NCI-H2196 (cell line): ENCODE measurements around the gene STX8.
A peak's percentile ranks its signal among the peaks of the same experiment; 100 is the strongest.
"Not testable (repeated sequence)": the region's sequence is repeated elsewhere in the genome, so short reads cannot be mapped to it uniquely, and the experiment has no call there.

Source experiments
- DNase-seq: peaks from one replicate; lab custom pipeline; 2025; ENCODE audit not compliant: unreplicated experiment; lab: John Stamatoyannopoulos, UW

The STX8 gene

GRCh38 chr17:9406046-9406606, 169.5 kb downstream of the STX8 start:
- no peak for DNase-seq

DNA sequence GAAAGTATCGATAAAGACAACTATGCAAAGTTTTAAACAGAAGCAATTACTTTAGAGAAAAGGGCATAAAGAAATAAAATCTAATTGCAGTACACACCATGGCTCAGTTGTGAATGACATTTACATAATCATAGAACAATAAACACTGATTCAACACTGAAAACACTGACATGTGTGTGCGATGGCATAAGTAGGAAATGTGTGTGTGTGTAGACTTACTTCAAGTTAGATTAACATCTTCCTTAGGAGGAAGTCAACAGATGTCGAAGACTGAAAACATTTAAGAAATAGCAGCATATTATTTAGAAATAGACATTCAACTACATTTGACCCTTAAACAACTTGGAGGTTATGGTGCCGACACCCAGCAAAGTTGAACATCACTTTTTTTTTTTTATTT, 172.4 kb downstream of the STX8 start:
- no peak for DNase-seq

DNA sequence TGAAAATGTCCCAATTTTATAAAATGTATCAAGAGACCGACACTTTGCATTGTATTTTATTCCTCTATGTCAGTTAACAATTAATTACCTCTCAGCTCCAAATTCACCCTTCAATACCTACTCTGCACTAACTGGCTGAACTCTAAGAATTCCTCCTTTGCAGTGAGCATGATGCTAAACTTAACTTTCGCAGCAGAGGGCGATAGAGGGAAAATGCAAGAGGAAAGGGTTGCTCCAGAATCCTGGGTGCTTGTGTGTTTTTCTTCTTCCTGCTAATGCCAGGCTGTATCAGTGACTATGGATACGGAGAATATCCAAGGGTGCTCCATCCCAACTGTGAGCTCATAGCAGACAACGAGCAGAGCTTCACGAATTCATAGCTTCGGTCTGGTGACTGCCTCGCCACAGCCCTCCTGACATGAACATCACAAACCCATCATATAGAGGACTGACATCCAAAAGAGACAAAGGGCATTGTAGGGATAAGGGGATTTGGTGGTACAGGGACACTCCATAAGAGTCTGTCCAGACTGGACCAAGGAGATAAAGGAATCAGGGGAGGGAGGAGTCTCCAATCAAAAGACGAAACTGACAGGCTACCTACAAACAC, 172.9 kb downstream of the STX8 start:
- peak; percentile 9 for DNase-seq

- no peak for DNase-seq
These were observed 174.2 kb downstream of the STX8 start for GRCh38 chr17:9401434-9401833.

DNA sequence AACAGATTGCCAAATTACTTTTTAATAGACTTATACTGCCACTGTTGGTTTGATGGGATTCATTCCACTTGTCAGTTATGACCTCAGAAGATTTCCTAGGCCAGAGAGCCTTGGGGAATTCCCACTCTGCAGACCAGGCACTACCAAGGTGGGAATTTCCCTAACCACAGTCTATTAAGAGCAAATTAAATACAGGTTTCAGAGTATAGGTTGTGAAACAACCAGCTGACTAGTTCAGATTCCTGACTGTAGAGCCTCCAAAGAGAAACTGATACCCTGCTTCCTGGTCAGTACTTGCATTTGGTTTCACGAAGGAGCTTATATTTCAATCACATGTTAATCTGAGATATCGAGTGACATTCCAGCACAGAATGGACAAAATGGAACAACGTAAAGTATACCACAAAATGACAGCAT, 186.5 kb downstream of the STX8 start:
- DNase-seq, result peak; percentile 14

DNA sequence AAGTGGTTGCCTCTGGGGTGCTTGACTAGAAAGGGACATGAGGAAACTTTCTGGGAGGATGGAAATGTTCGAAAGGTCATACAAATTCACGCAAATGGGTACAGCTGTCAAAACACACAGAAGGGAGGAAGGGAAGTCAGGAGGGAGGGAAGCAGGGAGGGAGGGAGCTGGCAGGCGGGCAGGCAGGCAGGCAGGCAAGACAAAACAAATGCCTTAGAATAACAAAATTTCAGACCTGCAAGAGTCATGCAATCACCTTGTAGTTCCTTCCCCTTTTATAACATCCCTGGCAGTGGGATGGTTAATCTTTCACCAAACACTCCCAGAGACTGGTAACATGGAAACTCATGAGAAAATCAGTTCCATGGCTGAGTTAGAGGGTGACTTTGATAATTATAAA, 189.2 kb downstream of the STX8 start:
- DNase-seq, result no peak

DNA sequence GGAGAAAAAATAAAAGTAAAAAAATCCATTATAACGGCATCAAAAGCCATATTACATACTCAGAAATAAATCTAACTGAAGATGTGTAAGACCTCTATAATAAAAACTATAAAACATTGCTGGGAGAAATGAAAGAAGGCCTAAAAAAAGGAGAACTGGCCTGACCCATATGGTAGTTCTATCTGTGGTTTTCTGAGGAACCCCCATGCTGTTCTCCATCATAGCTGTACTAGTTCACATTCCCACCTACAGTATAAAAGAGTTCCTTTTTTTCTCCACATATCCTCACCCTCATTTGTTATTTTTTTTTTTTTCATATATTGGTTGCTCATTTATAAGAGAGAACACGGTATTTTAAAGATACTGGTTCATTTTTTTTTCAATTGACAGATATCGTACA, 191.8 kb downstream of the STX8 start:
- DNase-seq, result no peak

- no peak for DNase-seq
These were observed 193.0 kb downstream of the STX8 start for GRCh38 chr17:9382626-9383025.

DNA sequence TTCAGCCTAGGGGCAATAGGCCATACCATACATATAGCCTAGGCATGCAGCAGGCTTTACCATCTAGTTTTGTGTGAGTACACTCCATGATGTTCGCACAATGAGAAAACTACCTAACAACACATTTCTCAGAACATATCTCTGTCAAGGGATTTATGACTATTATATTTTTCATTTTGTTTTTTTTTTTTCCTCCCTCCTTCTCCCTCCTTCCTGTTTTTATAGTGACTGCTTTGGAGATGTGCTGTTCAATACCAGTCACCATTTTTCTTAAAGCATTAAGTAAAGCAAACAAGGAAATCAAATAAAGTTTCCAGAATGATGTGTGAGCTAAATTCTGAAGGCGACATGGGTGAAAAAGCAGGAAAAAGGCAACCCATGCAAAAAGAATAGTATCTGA, 194.6 kb downstream of the STX8 start:
- no peak for DNase-seq

GRCh38 chr17:9380361-9380760, 195.3 kb downstream of the STX8 start:
- DNase-seq, result no peak

DNA sequence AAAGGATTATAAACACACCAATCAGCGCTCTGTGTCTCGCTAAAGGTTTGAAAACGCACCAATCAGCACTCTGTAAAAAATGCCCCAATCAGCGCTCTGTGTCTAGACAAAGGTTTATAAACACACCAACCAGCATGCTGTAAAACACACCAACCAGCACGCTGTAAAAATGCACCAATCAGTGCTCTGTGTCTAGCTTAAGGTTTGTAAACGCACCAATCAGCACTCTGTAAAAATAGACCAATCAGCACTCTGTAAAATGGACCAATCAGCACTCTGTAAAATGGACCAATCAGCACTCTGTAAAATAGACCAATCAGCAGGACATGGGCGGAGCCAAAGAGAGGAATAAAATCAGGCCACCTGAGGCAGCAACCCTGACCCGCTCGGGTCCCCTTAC, 199.4 kb downstream of the STX8 start:
- DNase-seq, result not testable (repeated sequence)

- no peak for DNase-seq
These were observed 204.6 kb downstream of the STX8 start for GRCh38 chr17:9371019-9371418.

- no peak for DNase-seq
These were observed 205.2 kb downstream of the STX8 start for GRCh38 chr17:9370467-9370866.

- no peak for DNase-seq
These were observed 207.0 kb downstream of the STX8 start for GRCh38 chr17:9368631-9369030.

DNA sequence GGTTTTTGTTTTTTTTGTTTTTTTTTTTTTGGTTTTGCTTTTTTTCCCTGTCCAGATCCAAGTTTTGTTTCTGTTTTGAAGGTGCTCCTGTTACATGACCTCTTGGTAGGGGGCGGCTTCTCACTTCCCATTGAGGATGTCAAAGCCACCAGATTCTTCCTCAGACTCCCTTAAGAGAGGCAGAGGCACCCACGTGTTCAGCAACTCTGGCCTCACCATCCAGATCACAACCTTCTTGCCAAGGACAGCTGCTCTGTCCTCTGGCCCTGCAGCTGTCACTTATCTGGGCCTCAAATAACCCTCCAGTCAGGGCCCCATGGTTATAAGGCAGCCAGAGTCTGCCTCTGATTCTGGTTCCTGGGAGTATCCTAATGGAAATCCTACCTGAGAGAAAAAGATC, 208.5 kb downstream of the STX8 start:
- no peak for DNase-seq

DNA sequence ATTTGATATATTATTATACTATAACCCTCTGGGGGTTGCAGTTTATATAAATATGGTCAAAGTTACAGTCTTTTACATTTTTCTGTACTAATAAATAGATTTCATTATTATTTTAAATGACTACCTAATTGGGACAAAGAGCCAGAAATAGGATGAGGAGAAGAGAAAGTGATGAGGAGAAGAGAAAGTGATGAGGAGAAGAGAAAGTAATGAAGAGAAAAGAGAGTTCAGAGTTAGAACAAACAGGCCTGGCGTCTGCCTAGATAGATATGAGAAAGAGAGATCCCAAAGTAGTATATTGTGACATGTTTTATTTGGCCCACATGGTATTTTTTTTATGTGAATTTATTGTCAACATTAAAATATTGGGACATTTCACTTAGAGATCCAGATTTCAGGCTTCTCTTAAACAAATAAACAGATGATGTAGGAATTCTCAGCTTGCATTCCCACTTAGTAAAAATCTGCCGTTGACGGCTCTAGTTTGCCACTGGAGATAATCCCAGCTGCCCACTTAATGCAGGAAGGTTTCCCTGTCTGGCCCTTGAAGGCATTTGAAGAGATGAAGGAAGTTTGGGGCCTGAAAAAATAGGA, 210.7 kb downstream of the STX8 start:
- DNase-seq, result no peak

DNA sequence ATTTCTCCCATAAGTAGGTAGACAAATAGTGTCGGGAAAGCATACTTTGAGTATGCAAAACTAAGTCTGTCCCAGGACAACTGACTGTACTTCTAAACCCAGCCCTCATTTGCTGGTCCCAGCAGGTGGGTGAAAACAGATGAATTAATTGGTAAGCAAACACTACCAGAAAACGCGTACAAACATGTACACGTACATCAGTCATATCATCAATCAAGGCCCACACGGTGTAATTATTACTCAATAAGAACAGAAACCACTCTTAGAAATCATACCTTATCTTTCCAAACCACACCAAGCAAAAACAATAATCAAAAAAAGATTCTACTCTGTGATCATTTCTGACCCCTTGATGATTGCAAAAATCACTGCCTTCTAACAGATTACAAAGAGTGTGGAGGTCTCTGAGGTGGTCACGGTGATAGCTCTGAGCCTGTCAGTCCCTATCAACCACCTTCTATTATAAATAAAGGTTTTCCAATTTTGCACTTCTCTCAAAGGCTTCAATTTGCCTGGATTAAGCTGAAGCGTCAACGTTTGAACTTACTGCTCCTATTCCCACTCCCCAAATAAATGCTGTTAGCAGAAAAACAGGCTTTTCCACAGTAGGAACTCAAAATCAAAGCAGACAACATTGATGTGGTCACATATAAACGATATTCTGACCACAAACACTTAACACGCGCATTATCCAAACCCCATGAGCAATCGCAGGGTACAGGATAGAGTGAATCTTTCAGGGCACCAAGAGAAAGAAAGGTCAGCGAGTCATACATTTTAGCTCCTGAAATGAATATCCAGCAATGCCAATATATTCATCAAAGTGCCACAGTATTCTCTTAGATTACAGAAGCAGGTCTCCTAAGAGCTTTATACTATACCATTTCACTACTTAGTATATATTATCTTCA, 211.9 kb downstream of the STX8 start:
- DNase-seq, result no peak

DNA sequence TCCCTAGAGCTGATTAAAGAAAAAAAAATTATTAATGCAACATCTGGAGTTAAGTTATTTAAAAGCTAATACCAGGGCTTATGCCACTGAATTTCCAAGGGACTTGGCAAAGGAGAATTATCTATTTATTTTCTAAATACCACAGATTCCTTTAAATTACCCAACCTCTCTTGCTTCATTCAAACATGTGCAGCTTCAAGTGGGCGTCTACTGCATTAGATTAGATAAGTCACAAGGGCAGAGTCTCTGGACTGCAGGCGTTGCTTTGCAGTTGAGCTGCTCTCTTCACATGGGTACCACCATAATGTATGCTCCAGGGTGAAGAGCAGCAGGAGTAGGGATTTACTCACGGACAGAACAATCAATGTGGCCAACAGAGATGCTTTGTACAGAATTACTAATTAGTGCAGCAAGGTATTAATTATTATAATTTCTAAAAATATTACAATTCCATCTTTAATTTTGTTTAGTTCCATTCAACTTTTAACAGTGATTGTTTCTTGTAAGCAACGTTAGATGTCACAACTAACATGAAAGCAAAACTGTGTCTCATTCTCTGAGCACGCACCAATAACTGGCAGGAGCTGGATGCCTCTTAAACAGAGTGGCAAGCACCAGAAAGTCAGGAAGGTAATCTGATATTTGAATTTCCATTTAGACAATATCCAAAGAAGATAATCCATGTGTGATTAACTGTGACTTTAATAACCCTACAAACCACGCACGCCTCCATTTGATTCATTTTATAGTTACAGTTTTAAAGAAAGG, 214.2 kb downstream of the STX8 start:
- no peak for DNase-seq

GRCh38 chr17:9360677-9361081, 214.9 kb downstream of the STX8 start:
- DNase-seq, result no peak

DNA sequence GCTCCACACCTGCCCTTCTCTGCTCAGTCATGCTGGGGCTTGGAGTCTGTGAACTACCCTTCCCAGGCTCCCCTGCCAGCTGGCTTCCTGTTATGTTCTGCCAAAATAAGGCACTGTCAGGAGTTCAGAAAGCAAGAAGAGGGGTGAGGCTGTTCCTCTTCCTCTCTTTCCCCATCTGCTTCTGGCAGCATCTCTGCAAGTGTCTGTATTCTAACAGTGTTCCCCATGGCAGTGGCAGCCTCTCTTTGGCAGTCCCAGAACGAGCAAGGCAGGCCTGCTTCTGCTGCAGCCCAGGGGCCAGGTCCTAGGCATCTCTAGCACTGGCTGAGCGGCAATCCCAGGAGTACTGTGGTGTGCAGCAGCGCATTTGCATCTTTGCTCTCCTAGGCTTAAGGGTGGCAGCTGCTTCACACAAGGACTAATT, 219.1 kb downstream of the STX8 start:
- no peak for DNase-seq

- no peak for DNase-seq
These were observed 219.8 kb downstream of the STX8 start for GRCh38 chr17:9355846-9356245.
